Lower lobe of right lung (tissue), 2 donors: Measurements from ENCODE around the gene ZNF559. TPM values are rescaled to one million over a fixed set of nuclear protein-coding genes. Genes with fewer than 3 reads are reported as not detected.

ENCODE experiments used
- ATAC-seq, 2 donors: fragments of 200-7000 bp; cut with Tn5 transposase; one replicate each; pipeline ENCODE4 v1.9.1; 2020 to 2022; ENCODE audit warnings: mild to moderate bottlenecking in 2 of 2, moderate library complexity in 2 of 2
- DNase-seq: peaks from one replicate; pipeline ENCODE4 v3.0.0-alpha.2; 2020
- H3K27ac ChIP-seq: fragments of 200-600 bp; one replicate; pipeline ENCODE4 v1.8.0; 2022
- H3K27me3 ChIP-seq: fragments of 200-600 bp; one replicate; pipeline ENCODE4 v1.8.0; 2022; ENCODE audit warnings: low read depth
- H3K36me3 ChIP-seq: fragments of 200-600 bp; one replicate; pipeline ENCODE4 v1.8.0; 2022; ENCODE audit warnings: mild to moderate bottlenecking
- H3K4me1 ChIP-seq: fragments of 200-600 bp; one replicate; pipeline ENCODE4 v1.8.0; 2022
- H3K4me3 ChIP-seq: fragments of 200-600 bp; one replicate; pipeline ENCODE4 v1.8.0; 2022; ENCODE audit warnings: mild to moderate bottlenecking
- H3K9me3 ChIP-seq: fragments of 200-600 bp; one replicate; pipeline ENCODE4 v1.8.0; 2022
- CTCF ChIP-seq: fragments of 200-600 bp; IDR thresholded peaks from one replicate; pipeline ENCODE4 v1.8.0; 2022; ENCODE audit warnings: antibody characterized with exemption, mild to moderate bottlenecking
- intact Hi-C: fragments of 100-400 bp; cut with DNase I; formaldehyde crosslinking; loops from one replicate; pipeline ENCODE4 v1.11.0; 2022
- total RNA-seq: library from RNA; stranded (reverse); fragmentation: NEBNext Ultra II Directional; extraction: Animal tissue kit (Norgen Biotek cat#: 25700); gene quantifications from one replicate; pipeline ENCODE4 v1.2.1, GENCODE V29; 2021
- donor health status: DM: no; HTN: yes; CAD: no; lungs with severe emphysema.

Gene ZNF559
- total RNA-seq, 1 donor from 2014 or later, result 20.2 TPM

DNA sequence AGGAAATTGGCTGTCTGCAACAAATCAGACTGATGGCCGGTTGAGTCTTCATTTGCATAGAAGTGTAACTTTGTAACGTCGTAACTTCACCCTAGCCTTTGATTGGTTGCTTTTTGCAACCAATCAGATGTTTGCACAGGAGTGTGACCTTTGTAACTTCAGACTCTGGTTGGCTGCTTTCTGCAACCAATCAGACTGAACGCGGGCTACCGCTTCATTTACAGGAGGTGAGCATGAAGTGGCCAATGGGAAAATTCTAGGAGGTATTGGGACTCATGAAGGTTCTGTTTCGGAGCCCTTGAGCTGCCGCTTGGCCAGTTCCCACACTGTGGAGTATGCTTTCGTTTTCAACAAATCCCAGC, 441 bp upstream of the ZNF559 start:
- peak; percentile 84 for ATAC-seq
- Histone ChIP-seq H3K27ac (peak overlapping the region; percentile 87), H3K9me3 (peaks cover 39% of the 10 kb centered on the region), H3K4me3 (peak overlapping the region; percentile 87), H3K27me3 (no peaks in the 10 kb centered on the region), H3K4me1 (peaks cover 11% of the 10 kb centered on the region), H3K36me3 (no peaks in the 10 kb centered on the region)
- intact Hi-C loops, result no loop called here
- peak; percentile 67 for DNase-seq
- TF ChIP-seq CTCF, result no peak

- ATAC-seq (no peak), DNase-seq (no peak)
- Histone ChIP-seq H3K4me3 (peak overlapping the region; percentile 87), H3K27ac (peak overlapping the region; percentile 87), H3K27me3 (no peaks in the 10 kb centered on the region), H3K36me3 (no peaks in the 10 kb centered on the region), H3K9me3 (peaks cover 49% of the 10 kb centered on the region), H3K4me1 (peaks cover 11% of the 10 kb centered on the region)
- intact Hi-C loops, result no loop called here
- TF ChIP-seq CTCF, result no peak
Measured at GRCh38 chr19:9324584-9324962, 594 bp downstream of the ZNF559 start.

GRCh38 chr19:9329999-9330398, 6.0 kb downstream of the ZNF559 start:
- ATAC-seq (no peak), DNase-seq (no peak)
- intact Hi-C loops, result no loop called here
- Histone ChIP-seq H3K9me3 (peaks cover 99% of the 10 kb centered on the region), H3K4me3 (no peak overlapping the region), H3K27ac (no peak overlapping the region), H3K36me3 (peaks cover 5% of the 10 kb centered on the region), H3K4me1 (peaks cover 2% of the 10 kb centered on the region), H3K27me3 (no peaks in the 10 kb centered on the region)
- no peak for TF ChIP-seq CTCF

DNA sequence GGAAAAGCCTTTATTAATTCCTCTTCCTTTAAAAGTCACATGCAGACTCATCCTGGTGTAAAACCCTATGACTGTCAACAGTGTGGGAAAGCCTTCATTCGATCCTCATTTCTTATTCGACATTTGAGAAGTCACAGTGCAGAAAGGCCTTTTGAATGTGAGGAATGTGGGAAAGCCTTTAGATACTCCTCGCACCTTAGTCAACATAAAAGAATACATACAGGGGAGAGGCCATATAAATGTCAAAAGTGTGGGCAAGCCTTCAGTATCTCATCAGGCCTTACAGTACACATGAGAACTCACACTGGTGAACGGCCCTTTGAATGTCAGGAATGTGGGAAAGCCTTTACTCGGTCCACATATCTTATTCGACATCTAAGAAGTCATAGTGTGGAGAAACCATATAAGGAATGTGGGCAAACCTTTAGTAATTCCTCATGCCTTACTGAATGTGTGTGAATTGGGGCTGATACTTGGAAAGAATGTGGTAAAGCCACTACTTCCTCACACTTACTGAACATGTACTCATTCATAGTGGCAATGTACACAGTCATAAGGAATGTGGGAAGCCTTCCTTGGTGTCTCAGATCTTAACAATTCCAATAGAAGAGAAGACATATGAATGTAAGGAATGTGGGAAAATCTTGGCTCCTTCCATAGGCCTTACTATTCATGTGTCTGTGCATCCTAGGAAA, 18.8 kb downstream of the ZNF559 start:
- Histone ChIP-seq H3K4me3 (no peak overlapping the region), H3K27ac (no peak overlapping the region), H3K36me3 (peaks cover 43% of the 10 kb centered on the region), H3K9me3 (peaks cover 100% of the 10 kb centered on the region), H3K4me1 (no peaks in the 10 kb centered on the region), H3K27me3 (no peaks in the 10 kb centered on the region)
- TF ChIP-seq CTCF, result no peak
- ATAC-seq (no peak), DNase-seq (no peak)
- intact Hi-C loops, result loop anchor here (10.0 kb wide), 1 partner anchor 48 kb away; no protein-coding TSS in a partner anchor

DNA sequence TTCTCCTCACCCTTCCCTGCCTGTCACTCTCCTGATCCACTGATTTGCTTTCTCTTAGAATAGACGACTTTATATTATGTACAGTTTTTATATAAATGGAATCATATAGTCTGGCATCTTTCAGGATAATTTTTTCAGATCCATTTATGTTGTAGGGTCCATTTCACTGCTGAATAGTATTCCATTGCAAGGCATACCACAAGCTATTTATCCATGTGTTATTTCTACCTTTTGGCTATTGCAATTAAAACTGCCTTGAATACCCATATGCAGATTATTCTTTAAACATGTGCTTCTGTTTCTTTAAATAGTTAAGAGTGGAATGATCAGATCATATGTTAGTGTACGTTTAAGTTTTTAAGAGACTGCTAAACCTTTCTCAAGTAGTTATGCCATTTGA, 21.0 kb downstream of the ZNF559 start:
- no peak for ATAC-seq
- peaks cover 32% of the 10 kb centered on the region for H3K36me3 ChIP-seq

More for the DNA sequence above, 21.0 kb downstream of the ZNF559 start:
- Histone ChIP-seq H3K9me3 (peaks cover 100% of the 10 kb centered on the region), H3K4me1 (no peaks in the 10 kb centered on the region), H3K27me3 (no peaks in the 10 kb centered on the region), H3K4me3 (no peak overlapping the region), H3K27ac (no peak overlapping the region)
- TF ChIP-seq CTCF, result no peak
- DNase-seq, result no peak
- intact Hi-C loops, result loop anchor here (10.0 kb wide), 1 partner anchor 50 kb away; no protein-coding TSS in a partner anchor
